ENCODE results near the gene EXOC2. TPM values are rescaled to one million over a fixed set of nuclear protein-coding genes. Genes with fewer than 3 reads are reported as not detected.

The EXOC2 gene
- total RNA-seq, 1 donor from 2014 or later = 46.5 TPM

GRCh38 chr6:642805-643204, 50.1 kb downstream of the EXOC2 start:
- no peak overlapping the region for H3K4me3 Mint-ChIP-seq

GRCh38 chr6:641225-641985, 51.5 kb downstream of the EXOC2 start:
- Histone ChIP-seq H3K79me2 (ENCODE audit: low read depth) (peaks cover 31% of the 10 kb centered on the region), H3K9me3 (ENCODE audit: low read depth) (no peaks in the 10 kb centered on the region), H3K27ac (no peak overlapping the region), H4K20me1 (ENCODE audit: low read depth) (no peaks in the 10 kb centered on the region), H3F3A (ENCODE audit: low read depth) (no peaks in the 10 kb centered on the region), H3K36me3 (no peaks in the 10 kb centered on the region), H3K4me1 (no peaks in the 10 kb centered on the region), H3K4me3 (no peak overlapping the region), H3K4me2 (no peak overlapping the region), H3K9ac (no peak overlapping the region), H2AFZ (replicated peaks) (no peak overlapping the region), H3K27me3 (no peaks in the 10 kb centered on the region)
- Mint-ChIP-seq H3K9me3 (peaks cover 9% of the 10 kb centered on the region), H3K36me3 (peaks cover 4% of the 10 kb centered on the region), H3K27me3 (ENCODE audit: insufficient read depth, low read depth) (no peaks in the 10 kb centered on the region), H3K4me1 (peaks cover 2% of the 10 kb centered on the region), H3K27ac (no peak overlapping the region), H3K4me3 (no peak overlapping the region)
- no peak for DNase-seq (ENCODE audit: low spot score)
- TF ChIP-seq EZH2 (IDR thresholded peaks at IDR 0.05) (no peak), EZH2phosphoT487 (IDR thresholded peaks at IDR 0.05) (no peak)
- TF ChIP-seq, protein P1, sequence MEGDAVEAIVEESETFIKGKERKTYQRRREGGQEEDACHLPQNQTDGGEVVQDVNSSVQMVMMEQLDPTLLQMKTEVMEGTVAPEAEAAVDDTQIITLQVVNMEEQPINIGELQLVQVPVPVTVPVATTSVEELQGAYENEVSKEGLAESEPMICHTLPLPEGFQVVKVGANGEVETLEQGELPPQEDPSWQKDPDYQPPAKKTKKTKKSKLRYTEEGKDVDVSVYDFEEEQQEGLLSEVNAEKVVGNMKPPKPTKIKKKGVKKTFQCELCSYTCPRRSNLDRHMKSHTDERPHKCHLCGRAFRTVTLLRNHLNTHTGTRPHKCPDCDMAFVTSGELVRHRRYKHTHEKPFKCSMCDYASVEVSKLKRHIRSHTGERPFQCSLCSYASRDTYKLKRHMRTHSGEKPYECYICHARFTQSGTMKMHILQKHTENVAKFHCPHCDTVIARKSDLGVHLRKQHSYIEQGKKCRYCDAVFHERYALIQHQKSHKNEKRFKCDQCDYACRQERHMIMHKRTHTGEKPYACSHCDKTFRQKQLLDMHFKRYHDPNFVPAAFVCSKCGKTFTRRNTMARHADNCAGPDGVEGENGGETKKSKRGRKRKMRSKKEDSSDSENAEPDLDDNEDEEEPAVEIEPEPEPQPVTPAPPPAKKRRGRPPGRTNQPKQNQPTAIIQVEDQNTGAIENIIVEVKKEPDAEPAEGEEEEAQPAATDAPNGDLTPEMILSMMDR (IDR thresholded peaks at IDR 0.05) = no peak

More at GRCh38 chr6:642805-643204, 50.1 kb downstream of the EXOC2 start:
- Histone ChIP-seq H3K27ac (no peak overlapping the region), H4K20me1 (ENCODE audit: low read depth) (no peaks in the 10 kb centered on the region), H2AFZ (replicated peaks) (no peak overlapping the region), H3K9me3 (ENCODE audit: low read depth) (no peaks in the 10 kb centered on the region), H3F3A (ENCODE audit: low read depth) (no peaks in the 10 kb centered on the region), H3K4me3 (no peak overlapping the region), H3K9ac (no peak overlapping the region), H3K4me1 (no peaks in the 10 kb centered on the region), H3K4me2 (no peak overlapping the region), H3K36me3 (no peaks in the 10 kb centered on the region), H3K79me2 (ENCODE audit: low read depth) (peaks cover 31% of the 10 kb centered on the region), H3K27me3 (no peaks in the 10 kb centered on the region)
- TF ChIP-seq EZH2phosphoT487 (IDR thresholded peaks at IDR 0.05) (no peak), EZH2 (IDR thresholded peaks at IDR 0.05) (no peak)
- TF ChIP-seq, protein P1 (IDR thresholded peaks at IDR 0.05) = no peak
- no peak for DNase-seq (ENCODE audit: low spot score)
- Mint-ChIP-seq H3K9me3 (peaks cover 9% of the 10 kb centered on the region), H3K27me3 (ENCODE audit: insufficient read depth, low read depth) (no peaks in the 10 kb centered on the region), H3K27ac (no peak overlapping the region), H3K36me3 (no peaks in the 10 kb centered on the region), H3K4me1 (no peaks in the 10 kb centered on the region)

DNA sequence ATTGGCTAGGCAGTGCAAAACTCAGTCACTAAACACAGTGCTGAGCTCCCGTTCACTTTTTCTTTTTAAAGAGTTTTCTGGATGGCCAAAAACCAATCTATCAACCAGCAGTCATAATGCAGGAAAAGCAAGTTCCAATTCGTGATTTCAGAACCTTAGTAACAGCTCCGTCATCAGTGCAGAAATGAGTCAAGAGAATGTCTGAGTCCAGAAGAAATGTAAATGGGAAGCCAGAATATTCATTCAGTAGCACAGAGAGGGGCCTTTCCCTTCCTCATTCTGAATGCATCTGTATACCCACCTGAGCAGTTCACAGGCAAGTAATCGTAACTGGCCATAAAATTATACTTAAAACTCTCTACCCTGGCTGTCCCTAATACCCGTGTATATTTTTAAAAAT, 56.5 kb downstream of the EXOC2 start:
- H3K9me3 ChIP-seq (ENCODE audit: low read depth) = no peaks in the 10 kb centered on the region
- no peaks in the 10 kb centered on the region for H4K20me1 ChIP-seq (ENCODE audit: low read depth)
- Mint-ChIP-seq H3K36me3 (peaks cover 11% of the 10 kb centered on the region), H3K9me3 (peaks cover under 1% of the 10 kb centered on the region), H3K4me3 (no peak overlapping the region), H3K4me1 (peaks cover 2% of the 10 kb centered on the region), H3K27me3 (ENCODE audit: insufficient read depth, low read depth) (no peaks in the 10 kb centered on the region), H3K27ac (no peak overlapping the region)
- no peaks in the 10 kb centered on the region for H3K4me1 ChIP-seq
- H3K4me2 ChIP-seq = no peak overlapping the region
- H3K36me3 ChIP-seq = no peaks in the 10 kb centered on the region
- no peak overlapping the region for H3K9ac ChIP-seq
- H3K27ac ChIP-seq = no peak overlapping the region
- H3K27me3 ChIP-seq = no peaks in the 10 kb centered on the region
- no peak for DNase-seq (ENCODE audit: low spot score)
- H2AFZ ChIP-seq (replicated peaks) = no peak overlapping the region
- no peak overlapping the region for H3K4me3 ChIP-seq
- TF ChIP-seq EZH2phosphoT487 (IDR thresholded peaks at IDR 0.05) = no peak
- TF ChIP-seq EZH2 (IDR thresholded peaks at IDR 0.05) = no peak
- TF ChIP-seq, protein P1 (IDR thresholded peaks at IDR 0.05) = no peak
- H3F3A ChIP-seq (ENCODE audit: low read depth) = no peaks in the 10 kb centered on the region
- H3K79me2 ChIP-seq (ENCODE audit: low read depth) = peaks cover 4% of the 10 kb centered on the region
